Tibial artery (tissue), 4 donors: ENCODE measurements around the gene GTSF1L.

Source experiments
- DNase-seq, 2 donors: peaks; one replicate each; pipeline ENCODE4 v3.0.0-alpha.2; 2019
- H3K27ac ChIP-seq, 2 donors: fragments of 200-600 bp; sonication (generic) in 1 of 2; 1 replicate in 1 of 2; 2 replicates in 1 of 2; pipeline ENCODE4 v1.5.1; 2018 to 2019; ENCODE audit warnings: mild to moderate bottlenecking in 1 of 2
- H3K27me3 ChIP-seq, 2 donors: fragments of 200-600 bp; sonication (generic) in 1 of 2; one replicate each; pipeline versions ENCODE4 v1.5.1 to v1.6.0; 2016 to 2019
- H3K36me3 ChIP-seq, 3 donors: fragments of 200-600 bp; sonication (generic) in 2 of 3; one replicate each; pipeline ENCODE4 v1.5.1; 2016 to 2019; ENCODE audit warnings: mild to moderate bottlenecking in 2 of 3
- H3K4me1 ChIP-seq, 4 donors: fragments of 200-600 bp; sonication (generic) in 2 of 4; 1 replicate in 3 of 4; 2 replicates in 1 of 4; pipeline ENCODE4 v1.5.1; 2016 to 2019
- H3K4me3 ChIP-seq, 2 donors: fragments of 200-600 bp; sonication (generic) in 1 of 2; 1 replicate in 1 of 2; 2 replicates in 1 of 2; pipeline ENCODE4 v1.5.1; 2018 to 2019; ENCODE audit warnings: mild to moderate bottlenecking in 2 of 2
- H3K9me3 ChIP-seq, 3 donors: fragments of 200-600 bp; sonication (generic) in 1 of 3; one replicate each; pipeline ENCODE4 v1.5.1; 2016 to 2019
- intact Hi-C: fragments of 100-400 bp; cut with DNase I; formaldehyde crosslinking; loops from one replicate; pipeline ENCODE4 v1.15.0; 2023; ENCODE audit warnings: low total_unique reads
- TF ChIP-seq, protein P1 (sequence below), 2 experiments: fragments of 200-600 bp in 1 of 2; fragments of 450-650 bp in 1 of 2; IDR thresholded peaks; one replicate each; pipeline ENCODE4 v1.5.1; 2017 to 2019; ENCODE audit warnings: antibody characterized with exemption in 2 of 2, mild to moderate bottlenecking in 1 of 2, moderate library complexity in 1 of 2

Gene GTSF1L

DNA sequence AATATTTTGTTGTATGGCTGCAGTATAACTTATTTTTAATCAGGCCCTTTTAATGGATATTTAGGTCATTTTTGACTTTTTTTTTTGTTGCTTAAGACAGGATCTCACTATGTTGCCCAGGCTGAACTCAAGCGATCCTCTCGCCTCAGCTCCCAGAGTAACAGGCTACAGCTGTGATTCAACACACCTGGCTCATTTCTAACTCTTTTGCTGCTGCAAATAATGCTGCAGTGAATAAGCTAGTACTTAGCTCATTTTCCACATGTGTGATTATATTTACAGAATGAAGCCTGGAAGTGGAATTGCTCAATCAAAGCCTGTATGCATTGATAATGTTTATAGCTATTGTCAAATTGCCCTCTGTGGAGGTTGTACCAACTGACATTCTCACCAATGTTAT, 1.1 kb downstream of the GTSF1L start:
- no peaks in the 10 kb centered on the region for H3K36me3 ChIP-seq
- no peak overlapping the region for H3K27ac ChIP-seq
- no peak overlapping the region for H3K4me3 ChIP-seq
- DNase-seq = no peak
- peaks cover 0 to 8% of the 10 kb centered on the region in 2 donors for H3K27me3 ChIP-seq
- TF ChIP-seq, protein P1, sequence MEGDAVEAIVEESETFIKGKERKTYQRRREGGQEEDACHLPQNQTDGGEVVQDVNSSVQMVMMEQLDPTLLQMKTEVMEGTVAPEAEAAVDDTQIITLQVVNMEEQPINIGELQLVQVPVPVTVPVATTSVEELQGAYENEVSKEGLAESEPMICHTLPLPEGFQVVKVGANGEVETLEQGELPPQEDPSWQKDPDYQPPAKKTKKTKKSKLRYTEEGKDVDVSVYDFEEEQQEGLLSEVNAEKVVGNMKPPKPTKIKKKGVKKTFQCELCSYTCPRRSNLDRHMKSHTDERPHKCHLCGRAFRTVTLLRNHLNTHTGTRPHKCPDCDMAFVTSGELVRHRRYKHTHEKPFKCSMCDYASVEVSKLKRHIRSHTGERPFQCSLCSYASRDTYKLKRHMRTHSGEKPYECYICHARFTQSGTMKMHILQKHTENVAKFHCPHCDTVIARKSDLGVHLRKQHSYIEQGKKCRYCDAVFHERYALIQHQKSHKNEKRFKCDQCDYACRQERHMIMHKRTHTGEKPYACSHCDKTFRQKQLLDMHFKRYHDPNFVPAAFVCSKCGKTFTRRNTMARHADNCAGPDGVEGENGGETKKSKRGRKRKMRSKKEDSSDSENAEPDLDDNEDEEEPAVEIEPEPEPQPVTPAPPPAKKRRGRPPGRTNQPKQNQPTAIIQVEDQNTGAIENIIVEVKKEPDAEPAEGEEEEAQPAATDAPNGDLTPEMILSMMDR (IDR thresholded peaks at IDR 0.05) = no peak
- peaks cover 0 to 5% (median 0%) of the 10 kb centered on the region in 4 donors for H3K4me1 ChIP-seq
- H3K9me3 ChIP-seq = no peaks in the 10 kb centered on the region
- intact Hi-C loops = no loop called here

GRCh38 chr20:43724383-43724782, 2.4 kb downstream of the GTSF1L start:
- Histone ChIP-seq H3K27ac (no peak overlapping the region), H3K9me3 (no peaks in the 10 kb centered on the region), H3K4me1 (peaks cover 0 to 5% (median 0%) of the 10 kb centered on the region in 4 donors), H3K4me3 (no peak overlapping the region), H3K36me3 (no peaks in the 10 kb centered on the region), H3K27me3 (peaks cover 0 to 8% of the 10 kb centered on the region in 2 donors)
- TF ChIP-seq, protein P1 (IDR thresholded peaks at IDR 0.05) = no peak
- intact Hi-C loops = no loop called here
- no peak for DNase-seq

GRCh38 chr20:43723735-43724134, 3.1 kb downstream of the GTSF1L start:
- intact Hi-C loops = no loop called here
- H3K4me3 ChIP-seq = no peak overlapping the region
- H3K9me3 ChIP-seq = no peaks in the 10 kb centered on the region
- TF ChIP-seq, protein P1 (IDR thresholded peaks at IDR 0.05) = no peak
- H3K36me3 ChIP-seq = no peaks in the 10 kb centered on the region
- H3K27ac ChIP-seq = no peak overlapping the region
- peaks cover 0 to 8% of the 10 kb centered on the region in 2 donors for H3K27me3 ChIP-seq
- peaks cover 0 to 5% (median 0%) of the 10 kb centered on the region in 4 donors for H3K4me1 ChIP-seq
- DNase-seq = no peak

GRCh38 chr20:43723186-43723585, 3.6 kb downstream of the GTSF1L start:
- no peak for DNase-seq
- H3K4me3 ChIP-seq = no peak overlapping the region
- intact Hi-C loops = no loop called here

DNA sequence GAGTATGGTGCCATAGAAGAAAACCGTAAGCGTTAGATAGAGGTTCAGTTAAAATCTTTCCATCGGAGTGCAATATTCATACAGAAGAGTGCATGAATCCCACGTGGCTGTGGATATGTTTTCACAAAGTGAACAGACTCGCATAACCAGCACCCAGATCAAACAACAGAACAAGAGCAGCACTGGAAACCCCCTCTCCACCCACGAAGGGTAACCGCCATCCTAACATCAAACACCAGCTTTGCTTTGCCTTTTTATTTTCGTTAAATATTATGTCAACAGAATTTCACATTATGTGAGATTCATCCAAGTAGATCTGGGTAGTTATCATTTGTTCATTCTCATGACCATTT, 4.7 kb downstream of the GTSF1L start:
- TF ChIP-seq, protein P1 (IDR thresholded peaks at IDR 0.05) = no peak
- intact Hi-C loops = no loop called here
- Histone ChIP-seq H3K27me3 (peaks cover 0 to 8% of the 10 kb centered on the region in 2 donors), H3K27ac (no peak overlapping the region), H3K36me3 (no peaks in the 10 kb centered on the region), H3K4me1 (peaks cover 0 to 5% (median 0%) of the 10 kb centered on the region in 4 donors), H3K9me3 (no peaks in the 10 kb centered on the region), H3K4me3 (no peak overlapping the region)
- no peak for DNase-seq

More at GRCh38 chr20:43723186-43723585, 3.6 kb downstream of the GTSF1L start:
- H3K36me3 ChIP-seq = no peaks in the 10 kb centered on the region
- peaks cover 0 to 5% (median 0%) of the 10 kb centered on the region in 4 donors for H3K4me1 ChIP-seq
- no peak overlapping the region for H3K27ac ChIP-seq
- H3K27me3 ChIP-seq = peaks cover 0 to 8% of the 10 kb centered on the region in 2 donors
- TF ChIP-seq, protein P1 (IDR thresholded peaks at IDR 0.05) = no peak
- no peaks in the 10 kb centered on the region for H3K9me3 ChIP-seq
